Body of pancreas (tissue), 4 donors: ENCODE data around the gene DDX10. TPM values are rescaled to one million over a fixed set of nuclear protein-coding genes. Genes with fewer than 3 reads are reported as not detected.

ENCODE experiments used
- ATAC-seq: fragments of 150-250 bp; one replicate; pipeline ENCODE4 v1.9.1; 2016
- DNase-seq, 4 donors: peaks; one replicate each; pipeline ENCODE4 v3.0.0-alpha.2; 2019
- H3K27ac ChIP-seq, 4 donors: fragments of 200-600 bp; sonication (generic); 1 replicate in 3 of 4; 2 replicates in 1 of 4; pipeline versions ENCODE4 v1.5.1 to v1.6.1; 2016 to 2019; ENCODE audit warnings: mild to moderate bottlenecking in 1 of 4, mixed read lengths in 1 of 4, moderate library complexity in 1 of 4
- H3K27me3 ChIP-seq, 2 donors: fragments of 200-600 bp; sonication (generic); one replicate each; pipeline ENCODE4 v1.6.0; 2016; ENCODE audit warnings: mild to moderate bottlenecking in 1 of 2
- H3K36me3 ChIP-seq, 2 donors: fragments of 200-600 bp; sonication (generic); replicated peaks in 1 of 2; 2 replicates each; pipeline ENCODE4 v1.5.1; 2016; ENCODE audit warnings: low read depth in 2 of 2; ENCODE audit not compliant: insufficient read depth in 1 of 2
- H3K4me1 ChIP-seq: fragments of 200-600 bp; sonication (generic); one replicate; pipeline ENCODE4 v1.6.0; 2016
- H3K4me3 ChIP-seq, 2 donors: fragments of 200-600 bp; sonication (generic); 1 replicate in 1 of 2; 2 replicates in 1 of 2; pipeline ENCODE4 v1.5.1; 2016 to 2019
- H3K9me3 ChIP-seq, 3 donors: fragments of 200-600 bp; sonication (generic); 1 replicate in 2 of 3; 2 replicates in 1 of 3; pipeline ENCODE4 v1.5.1; 2016
- CTCF ChIP-seq, 7 experiments: fragments of 450-650 bp in 4 of 7; fragments of 200-600 bp in 3 of 7; sonication (generic) in 3 of 7; IDR thresholded peaks; one replicate each; pipeline ENCODE4 v1.5.1; 2016 to 2019; ENCODE audit warnings: antibody characterized with exemption in 7 of 7
- POLR2A ChIP-seq, 3 donors: fragments of 450-650 bp; IDR thresholded peaks; one replicate each; pipeline ENCODE4 v1.6.1; 2016; ENCODE audit warnings: antibody characterized with exemption in 3 of 3, mild to moderate bottlenecking in 2 of 3
- WGBS, 2 donors: methylation state at CpG; one replicate each; pipeline ENCODE4 v1.1.5; 2017; 5-methylcytosine and 5-hydroxymethylcytosine counted together
- intact Hi-C: fragments of 100-400 bp; cut with DNase I; formaldehyde crosslinking; loops from one replicate; pipeline ENCODE4 v1.15.1; 2023
- total RNA-seq, 2 donors: library from RNA; depleted of rRNA; stranded (reverse); fragments of >200 nt; gene quantifications; one replicate each; pipeline ENCODE4 v1.1.0, GENCODE V29; 2016

Gene DDX10
- total RNA-seq, 2 donors from 2014 or later = 11.7 to 18.5 TPM

- WGBS, 2 donors = 76 to 88% methylated on average over 7 of the region's 7 CpGs
- no peak for DNase-seq
Measured at GRCh38 chr11:108729227-108729871, 64.5 kb downstream of the DDX10 start.

GRCh38 chr11:108732395-108732794 lies 67.5 kb downstream of the DDX10 start:
- H3K27me3 ChIP-seq = no peaks in the 10 kb centered on the region
- intact Hi-C loops = no loop called here
- 38 to 39% methylated on average over 8 of the region's 8 CpGs for WGBS, 2 donors
- no peaks in the 10 kb centered on the region for H3K36me3 ChIP-seq
- peaks cover 41% of the 10 kb centered on the region for H3K4me1 ChIP-seq
- no peaks in the 10 kb centered on the region for H3K9me3 ChIP-seq
- peak; percentile 92 for ATAC-seq
- H3K4me3 ChIP-seq = no peak overlapping the region
- peak; percentile 52 to 76 (median 56) for DNase-seq
- TF ChIP-seq POLR2A (IDR thresholded peaks at IDR 0.05) = no peak
- no peak for TF ChIP-seq CTCF (IDR thresholded peaks at IDR 0.05)
- peak overlapping the region in 2 of 4 donors; percentile 19 to 59 for H3K27ac ChIP-seq

More at GRCh38 chr11:108729227-108729871, 64.5 kb downstream of the DDX10 start:
- peaks cover 31% of the 10 kb centered on the region for H3K4me1 ChIP-seq
- intact Hi-C loops = no loop called here
- H3K27ac ChIP-seq = no peak overlapping the region
- H3K4me3 ChIP-seq = no peak overlapping the region
- H3K9me3 ChIP-seq = no peaks in the 10 kb centered on the region
- H3K27me3 ChIP-seq = no peaks in the 10 kb centered on the region
- no peaks in the 10 kb centered on the region for H3K36me3 ChIP-seq
- TF ChIP-seq CTCF (IDR thresholded peaks at IDR 0.05) (no peak), POLR2A (IDR thresholded peaks at IDR 0.05) (no peak)
- ATAC-seq = no peak

- H3K4me1 ChIP-seq = peaks cover 41% of the 10 kb centered on the region
- no peaks in the 10 kb centered on the region for H3K36me3 ChIP-seq
- peak overlapping the region in 2 of 4 donors; percentile 3 to 59 for H3K27ac ChIP-seq
- TF ChIP-seq CTCF (IDR thresholded peaks at IDR 0.05) = no peak
- no peak for TF ChIP-seq POLR2A (IDR thresholded peaks at IDR 0.05)
- no peaks in the 10 kb centered on the region for H3K27me3 ChIP-seq
- ATAC-seq (no peak), DNase-seq (peak in 1 of 4 donors; percentile 8)
- no peaks in the 10 kb centered on the region for H3K9me3 ChIP-seq
- 75 to 89% methylated on average over 6 of the region's 6 CpGs for WGBS, 2 donors
- intact Hi-C loops = no loop called here
- H3K4me3 ChIP-seq = no peak overlapping the region
Measured at GRCh38 chr11:108733479-108734116, 68.7 kb downstream of the DDX10 start.

DNA sequence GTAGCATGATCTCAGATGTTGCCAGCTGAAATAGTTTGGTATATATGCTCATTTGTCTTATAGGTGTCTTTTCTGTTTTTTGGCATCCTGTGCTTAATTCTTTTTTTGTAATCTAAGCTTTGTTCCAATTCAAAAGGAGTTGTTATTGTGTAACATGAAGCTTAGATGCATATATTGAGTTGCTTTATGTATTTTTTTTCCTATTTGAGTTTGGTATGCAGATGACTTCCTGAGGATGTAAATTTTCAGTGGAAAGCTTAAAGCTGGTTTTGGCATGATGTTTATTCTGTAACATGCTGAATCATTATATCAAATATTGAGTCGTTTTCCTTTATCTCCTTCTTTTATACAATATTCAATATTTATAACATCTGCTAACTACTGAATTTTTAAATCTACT lies 69.4 kb downstream of the DDX10 start:
- Histone ChIP-seq H3K4me3 (no peak overlapping the region), H3K4me1 (peaks cover 40% of the 10 kb centered on the region), H3K36me3 (no peaks in the 10 kb centered on the region), H3K27me3 (no peaks in the 10 kb centered on the region), H3K27ac (no peak overlapping the region), H3K9me3 (no peaks in the 10 kb centered on the region)
- no peak for TF ChIP-seq CTCF (IDR thresholded peaks at IDR 0.05)
- TF ChIP-seq POLR2A (IDR thresholded peaks at IDR 0.05) = no peak
- WGBS, 2 donors = 14 to 26% methylated on average over 1 of the region's 1 CpG
- intact Hi-C loops = no loop called here
- DNase-seq = no peak
- ATAC-seq = no peak
